ENCODE results near the gene VTN. TPM values are rescaled to one million over a fixed set of nuclear protein-coding genes. Genes with fewer than 3 reads are reported as not detected.

Gene VTN
- total and polyA plus RNA-seq, 7 donors, result 0.16 to 1.9 (median 0.43) TPM; not detected in 1

GRCh38 chr17:28390563-28390962, 20.5 kb upstream of the VTN start:
- H3K27me3 ChIP-seq, result no peaks in the 10 kb centered on the region
- no peaks in the 10 kb centered on the region for H3K9me3 ChIP-seq
- no peak for TF ChIP-seq CTCF (IDR thresholded peaks at IDR 0.05)
- TF ChIP-seq POLR2AphosphoS5 (IDR thresholded peaks at IDR 0.05), result no peak
- no peak for TF ChIP-seq EP300 (IDR thresholded peaks at IDR 0.05)
- TF ChIP-seq POLR2A (IDR thresholded peaks at IDR 0.05), result no peak
- no peak overlapping the region for H3K4me3 ChIP-seq
- DNase-seq, result no peak
- no peaks in the 10 kb centered on the region for H3K4me1 ChIP-seq
- intact Hi-C loops (cut with DNase I), result no loop called here
- 92 to 99% methylated on average over 2 of the region's 2 CpGs for WGBS, 2 donors
- peaks cover 13 to 77% (median 36%) of the 10 kb centered on the region in 4 donors for H3K36me3 ChIP-seq
- no peak overlapping the region for H3K27ac ChIP-seq

GRCh38 chr17:28390141-28390540, 20.0 kb upstream of the VTN start:
- intact Hi-C loops (cut with DNase I), result no loop called here
- 76 to 83% methylated on average over 1 of the region's 1 CpG for WGBS, 2 donors
- H3K36me3 ChIP-seq, result peaks cover 13 to 77% (median 34%) of the 10 kb centered on the region in 4 donors
- no peaks in the 10 kb centered on the region for H3K9me3 ChIP-seq
- DNase-seq, result no peak
- H3K4me3 ChIP-seq, result no peak overlapping the region
- TF ChIP-seq EP300 (IDR thresholded peaks at IDR 0.05) (no peak), CTCF (IDR thresholded peaks at IDR 0.05) (no peak), POLR2A (IDR thresholded peaks at IDR 0.05) (no peak), POLR2AphosphoS5 (IDR thresholded peaks at IDR 0.05) (no peak)
- H3K27me3 ChIP-seq, result no peaks in the 10 kb centered on the region
- no peak overlapping the region for H3K27ac ChIP-seq
- H3K4me1 ChIP-seq, result no peaks in the 10 kb centered on the region

- intact Hi-C loops (cut with DNase I), result no loop called here
- H3K36me3 ChIP-seq, result peaks cover 13 to 74% (median 31%) of the 10 kb centered on the region in 4 donors
- WGBS, 2 donors, result 95 to 97% methylated on average over 11 of the region's 11 CpGs
Observed at GRCh38 chr17:28388106-28388505, 18.0 kb upstream of the VTN start.

GRCh38 chr17:28386391-28386790, 16.3 kb upstream of the VTN start:
- H3K27me3 ChIP-seq, result no peaks in the 10 kb centered on the region
- H3K9me3 ChIP-seq, result no peaks in the 10 kb centered on the region
- no peak for TF ChIP-seq EP300 (IDR thresholded peaks at IDR 0.05)
- TF ChIP-seq CTCF (IDR thresholded peaks at IDR 0.05), result no peak
- TF ChIP-seq POLR2A (IDR thresholded peaks at IDR 0.05), result no peak
- TF ChIP-seq POLR2AphosphoS5 (IDR thresholded peaks at IDR 0.05), result no peak
- peaks cover 9 to 58% (median 31%) of the 10 kb centered on the region in 4 donors for H3K36me3 ChIP-seq
- intact Hi-C loops (cut with DNase I), result no loop called here
- no peak overlapping the region for H3K4me3 ChIP-seq
- H3K27ac ChIP-seq, result no peak overlapping the region
- DNase-seq, result peak; percentile 21
- peaks cover 0 to 2% (median 0%) of the 10 kb centered on the region in 4 donors for H3K4me1 ChIP-seq

More at GRCh38 chr17:28388106-28388505, 18.0 kb upstream of the VTN start:
- TF ChIP-seq POLR2AphosphoS5 (IDR thresholded peaks at IDR 0.05), result no peak
- no peak for TF ChIP-seq EP300 (IDR thresholded peaks at IDR 0.05)
- TF ChIP-seq CTCF (IDR thresholded peaks at IDR 0.05), result no peak
- TF ChIP-seq POLR2A (IDR thresholded peaks at IDR 0.05), result no peak
- Histone ChIP-seq H3K4me3 (no peak overlapping the region), H3K9me3 (no peaks in the 10 kb centered on the region), H3K27ac (no peak overlapping the region), H3K27me3 (no peaks in the 10 kb centered on the region), H3K4me1 (no peaks in the 10 kb centered on the region)
- DNase-seq, result no peak

- Histone ChIP-seq H3K4me1 (peaks cover 0 to 8% (median 0%) of the 10 kb centered on the region in 4 donors), H3K27me3 (no peaks in the 10 kb centered on the region), H3K9me3 (no peaks in the 10 kb centered on the region), H3K36me3 (peaks cover 5 to 48% (median 22%) of the 10 kb centered on the region in 4 donors), H3K4me3 (peak overlapping the region in 3 of 4 donors; percentile 24 to 36 (median 36)), H3K27ac (no peak overlapping the region)
- DNase-seq, result no peak
- 48 to 58% methylated on average over 8 of the region's 8 CpGs for WGBS, 2 donors
- intact Hi-C loops (cut with DNase I), result no loop called here
- no peak for TF ChIP-seq POLR2AphosphoS5 (IDR thresholded peaks at IDR 0.05)
- TF ChIP-seq EP300 (IDR thresholded peaks at IDR 0.05), result no peak
- no peak for TF ChIP-seq CTCF (IDR thresholded peaks at IDR 0.05)
- TF ChIP-seq POLR2A (IDR thresholded peaks at IDR 0.05), result no peak
Observed at GRCh38 chr17:28385406-28385805, 15.3 kb upstream of the VTN start.
